ENCODE measurements around the gene TRMT44. TPM values are rescaled to one million over a fixed set of nuclear protein-coding genes. Genes with fewer than 3 reads are reported as not detected.

The TRMT44 gene
- total RNA-seq, 1 donor from 2014 or later = 17.9 TPM

GRCh38 chr4:8492174-8492573 lies 51.6 kb downstream of the TRMT44 start:
- no peak for DNase-seq (ENCODE audit: low read depth)
- TF ChIP-seq CTCF (conservative IDR thresholded peaks at IDR 0.05; ENCODE audit: low read depth, low read length) = no peak
- H3K4me3 ChIP-seq (ENCODE audit: low read depth, low read length) = no peak overlapping the region

GRCh38 chr4:8493484-8493883 lies 52.9 kb downstream of the TRMT44 start:
- no peak overlapping the region for H3K4me3 ChIP-seq (ENCODE audit: low read depth, low read length)
- DNase-seq (ENCODE audit: low read depth) = no peak
- TF ChIP-seq CTCF (conservative IDR thresholded peaks at IDR 0.05; ENCODE audit: low read depth, low read length) = no peak

GRCh38 chr4:8494218-8494617 lies 53.6 kb downstream of the TRMT44 start:
- DNase-seq (ENCODE audit: low read depth) = no peak
- TF ChIP-seq CTCF (conservative IDR thresholded peaks at IDR 0.05; ENCODE audit: low read depth, low read length) = no peak
- no peak overlapping the region for H3K4me3 ChIP-seq (ENCODE audit: low read depth, low read length)

GRCh38 chr4:8494983-8495548 lies 54.5 kb downstream of the TRMT44 start:
- no peak for DNase-seq (ENCODE audit: low read depth)
- TF ChIP-seq CTCF (conservative IDR thresholded peaks at IDR 0.05; ENCODE audit: low read depth, low read length) = no peak
- no peak overlapping the region for H3K4me3 ChIP-seq (ENCODE audit: low read depth, low read length)

GRCh38 chr4:8495803-8496202 lies 55.2 kb downstream of the TRMT44 start:
- DNase-seq (ENCODE audit: low read depth) = no peak
- TF ChIP-seq CTCF (conservative IDR thresholded peaks at IDR 0.05; ENCODE audit: low read depth, low read length) = no peak
- H3K4me3 ChIP-seq (ENCODE audit: low read depth, low read length) = no peak overlapping the region

- TF ChIP-seq CTCF (conservative IDR thresholded peaks at IDR 0.05; ENCODE audit: low read depth, low read length) = no peak
- DNase-seq (ENCODE audit: low read depth) = no peak
- H3K4me3 ChIP-seq (ENCODE audit: low read depth, low read length) = no peak overlapping the region
Observed at GRCh38 chr4:8497762-8498161, 57.2 kb downstream of the TRMT44 start.

- no peak for DNase-seq (ENCODE audit: low read depth)
- TF ChIP-seq CTCF (conservative IDR thresholded peaks at IDR 0.05; ENCODE audit: low read depth, low read length) = no peak
- H3K4me3 ChIP-seq (ENCODE audit: low read depth, low read length) = no peak overlapping the region
Observed at GRCh38 chr4:8500966-8501365, 60.4 kb downstream of the TRMT44 start.
